SKM-1 (cell line): ENCODE measurements around the gene ANGEL2.
"Not testable (repeated sequence)": the region's sequence is repeated elsewhere in the genome, so short reads cannot be mapped to it uniquely, and the experiment has no call there.

ENCODE experiments used
- DNase-seq: peaks from one replicate; lab custom pipeline; 2025; ENCODE audit not compliant: unreplicated experiment; lab: John Stamatoyannopoulos, UW

ANGEL2 gene

GRCh38 chr1:212977781-212978645 lies 37.7 kb downstream of the ANGEL2 start:
- no peak for DNase-seq

GRCh38 chr1:212976586-212976985 lies 39.1 kb downstream of the ANGEL2 start:
- no peak for DNase-seq

- DNase-seq, result no peak
Measured at GRCh38 chr1:212975111-212975918, 40.4 kb downstream of the ANGEL2 start.

GRCh38 chr1:212974711-212975110 lies 41.0 kb downstream of the ANGEL2 start:
- DNase-seq, result no peak

- no peak for DNase-seq
Measured at GRCh38 chr1:212973899-212974298, 41.8 kb downstream of the ANGEL2 start.

- no peak for DNase-seq
Measured at GRCh38 chr1:212973426-212973825, 42.2 kb downstream of the ANGEL2 start.

- DNase-seq, result no peak
Measured at GRCh38 chr1:212971312-212971711, 44.4 kb downstream of the ANGEL2 start.

- no peak for DNase-seq
Measured at GRCh38 chr1:212970085-212970484, 45.6 kb downstream of the ANGEL2 start.

GRCh38 chr1:212968368-212968863 lies 47.3 kb downstream of the ANGEL2 start:
- no peak for DNase-seq

- DNase-seq, result peak; percentile 60
Measured at GRCh38 chr1:212967801-212968200, 47.9 kb downstream of the ANGEL2 start.

- DNase-seq, result no peak
Measured at GRCh38 chr1:212966616-212967015, 49.1 kb downstream of the ANGEL2 start.

- not testable (repeated sequence) for DNase-seq
Measured at GRCh38 chr1:212964993-212965392, 50.7 kb downstream of the ANGEL2 start.

- no peak for DNase-seq
Measured at GRCh38 chr1:212964102-212964501, 51.6 kb downstream of the ANGEL2 start.

- DNase-seq, result no peak
Measured at GRCh38 chr1:212962509-212962908, 53.2 kb downstream of the ANGEL2 start.

GRCh38 chr1:212960932-212961331 lies 54.7 kb downstream of the ANGEL2 start:
- no peak for DNase-seq

- DNase-seq, result no peak
Measured at GRCh38 chr1:212959266-212960220, 56.1 kb downstream of the ANGEL2 start.

GRCh38 chr1:212958175-212958574 lies 57.5 kb downstream of the ANGEL2 start:
- DNase-seq, result no peak

GRCh38 chr1:212957546-212957945 lies 58.1 kb downstream of the ANGEL2 start:
- DNase-seq, result no peak

GRCh38 chr1:212955961-212956620 lies 59.6 kb downstream of the ANGEL2 start:
- no peak for DNase-seq

- DNase-seq, result no peak
Measured at GRCh38 chr1:212955098-212955497, 60.6 kb downstream of the ANGEL2 start.
